Stomach (tissue), 4 donors: Measurements from ENCODE around the gene COL9A1.

Experiments used
- CTCF ChIP-seq, 7 experiments: fragments of 450-650 bp in 4 of 7; fragments of 200-600 bp in 3 of 7; sonication (generic) in 3 of 7; IDR thresholded peaks; one replicate each; pipeline ENCODE4 v1.5.1; 2016 to 2019; ENCODE audit warnings: antibody characterized with exemption in 7 of 7, control low read depth in 2 of 7, mild to moderate bottlenecking in 1 of 7
- EP300 ChIP-seq: sonication (generic); formaldehyde crosslinking; IDR thresholded peaks from one replicate; pipeline ENCODE4 v1.6.1; 2017; ENCODE audit warnings: antibody characterized with exemption
- POLR2A ChIP-seq, 4 donors: fragments of 450-650 bp; IDR thresholded peaks; one replicate each; pipeline ENCODE4 v1.6.1; 2016; ENCODE audit warnings: antibody characterized with exemption in 4 of 4, control low read depth in 2 of 4, mild to moderate bottlenecking in 1 of 4, moderate library complexity in 1 of 4
- POLR2AphosphoS5 ChIP-seq, 3 donors: sonication (generic); formaldehyde crosslinking; IDR thresholded peaks; one replicate each; pipeline ENCODE4 v1.6.1; 2016; ENCODE audit warnings: antibody characterized with exemption in 3 of 3

DNA sequence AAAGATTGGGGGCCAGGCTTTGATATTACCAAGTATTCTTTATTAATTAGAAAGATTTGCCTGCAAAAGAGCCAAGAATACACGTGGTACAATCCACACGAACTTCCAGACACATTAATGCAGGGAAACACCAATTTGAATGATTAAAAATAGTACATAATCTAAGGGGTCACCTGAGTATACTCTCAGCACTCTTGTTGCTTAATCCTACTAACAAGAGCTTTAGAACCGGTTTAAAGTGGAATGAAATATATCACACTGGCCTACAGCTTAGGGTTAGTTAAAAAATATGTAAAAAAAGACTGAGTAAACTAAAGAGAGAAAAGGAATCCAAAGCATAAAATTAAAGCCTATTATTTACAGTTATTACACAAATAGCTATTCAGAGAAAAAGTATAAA lies 49.0 kb downstream of the COL9A1 start:
- TF ChIP-seq POLR2A (IDR thresholded peaks at IDR 0.05) (no peak), CTCF (IDR thresholded peaks at IDR 0.05) (no peak), EP300 (no peak), POLR2AphosphoS5 (IDR thresholded peaks at IDR 0.05) (no peak)
